Vagina (tissue), 2 donors: ENCODE results near the gene CDCP1.

Experiments
- POLR2A ChIP-seq, 2 donors: fragments of 450-650 bp; IDR thresholded peaks; one replicate each; pipeline ENCODE4 v1.6.1; 2017; ENCODE audit warnings: antibody characterized with exemption in 2 of 2, mild to moderate bottlenecking in 2 of 2, moderate library complexity in 2 of 2
- POLR2AphosphoS5 ChIP-seq, 2 donors: sonication (generic); formaldehyde crosslinking; IDR thresholded peaks; one replicate each; pipeline ENCODE4 v1.9.0; 2017; ENCODE audit warnings: antibody characterized with exemption in 2 of 2, mild to moderate bottlenecking in 2 of 2, low read depth in 1 of 2; ENCODE audit not compliant: insufficient read depth in 1 of 2
- TF ChIP-seq, protein P1 (sequence below), 3 experiments: fragments of 450-650 bp in 2 of 3; fragments of 200-600 bp in 1 of 3; sonication (generic) in 1 of 3; IDR thresholded peaks; one replicate each; pipeline ENCODE4 v1.5.1; 2017 to 2019; ENCODE audit warnings: antibody characterized with exemption in 3 of 3, mild to moderate bottlenecking in 2 of 3, moderate library complexity in 2 of 3

DNA sequence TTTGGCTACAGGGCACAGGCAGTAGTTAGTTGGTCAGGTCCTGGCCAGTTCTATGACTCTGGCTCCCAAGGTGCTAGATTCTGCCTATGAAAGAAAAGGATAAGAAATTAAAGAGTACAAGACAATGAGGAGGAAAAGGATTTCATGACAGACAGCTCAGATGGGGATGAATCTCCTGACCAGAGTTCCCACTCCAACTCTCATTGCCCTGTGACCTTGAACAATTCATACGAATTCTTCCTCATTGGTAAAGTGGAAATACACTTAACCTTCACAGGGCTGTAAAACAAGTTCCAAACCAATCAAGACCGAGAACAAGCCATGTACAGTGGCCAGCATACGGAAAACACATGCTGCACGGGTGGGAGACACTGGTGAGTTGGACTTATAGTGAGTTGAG is 96.4 kb downstream of the CDCP1 start:
- TF ChIP-seq, protein P1, sequence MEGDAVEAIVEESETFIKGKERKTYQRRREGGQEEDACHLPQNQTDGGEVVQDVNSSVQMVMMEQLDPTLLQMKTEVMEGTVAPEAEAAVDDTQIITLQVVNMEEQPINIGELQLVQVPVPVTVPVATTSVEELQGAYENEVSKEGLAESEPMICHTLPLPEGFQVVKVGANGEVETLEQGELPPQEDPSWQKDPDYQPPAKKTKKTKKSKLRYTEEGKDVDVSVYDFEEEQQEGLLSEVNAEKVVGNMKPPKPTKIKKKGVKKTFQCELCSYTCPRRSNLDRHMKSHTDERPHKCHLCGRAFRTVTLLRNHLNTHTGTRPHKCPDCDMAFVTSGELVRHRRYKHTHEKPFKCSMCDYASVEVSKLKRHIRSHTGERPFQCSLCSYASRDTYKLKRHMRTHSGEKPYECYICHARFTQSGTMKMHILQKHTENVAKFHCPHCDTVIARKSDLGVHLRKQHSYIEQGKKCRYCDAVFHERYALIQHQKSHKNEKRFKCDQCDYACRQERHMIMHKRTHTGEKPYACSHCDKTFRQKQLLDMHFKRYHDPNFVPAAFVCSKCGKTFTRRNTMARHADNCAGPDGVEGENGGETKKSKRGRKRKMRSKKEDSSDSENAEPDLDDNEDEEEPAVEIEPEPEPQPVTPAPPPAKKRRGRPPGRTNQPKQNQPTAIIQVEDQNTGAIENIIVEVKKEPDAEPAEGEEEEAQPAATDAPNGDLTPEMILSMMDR (IDR thresholded peaks at IDR 0.05), result no peak
- TF ChIP-seq POLR2AphosphoS5 (IDR thresholded peaks at IDR 0.05; ENCODE audit: insufficient read depth in 1 of 2, low read depth in 1 of 2) (no peak), POLR2A (IDR thresholded peaks at IDR 0.05) (no peak)
